Natural killer cell (primary cell): Measurements from ENCODE around the gene CIITA. TPM values are rescaled to one million over a fixed set of nuclear protein-coding genes. Genes with fewer than 3 reads are reported as not detected.
A peak's percentile ranks its signal among the peaks of the same experiment; 100 is the strongest.

Experiments
- ATAC-seq, 3 donors: fragments of 150-1000 bp in 2 of 3; fragments of 200-7000 bp in 1 of 3; cut with Tn5 transposase; 1 replicate in 1 of 3; 2 replicates in 2 of 3; pipeline ENCODE4 v1.10.0; 2021; ENCODE audit warnings: mild to moderate bottlenecking in 2 of 3, moderate library complexity in 2 of 3
- DNase-seq, 2 donors: peaks; one replicate each; pipeline versions ENCODE4 v3.0.0 to v3.0.0-alpha.2; 2013 to 2021; ENCODE audit warnings: mixed read lengths in 1 of 2
- H3K27ac ChIP-seq: one replicate; pipeline ENCODE4 v1.5.1; 2013; ENCODE audit warnings: mild to moderate bottlenecking, low read length
- H3K27me3 ChIP-seq: one replicate; pipeline ENCODE4 v1.6.1; 2013; ENCODE audit warnings: low read length; ENCODE audit not compliant: control insufficient read depth, insufficient read depth
- H3K36me3 ChIP-seq: one replicate; pipeline ENCODE4 v1.6.1; 2013; ENCODE audit warnings: low read length; ENCODE audit not compliant: control insufficient read depth, insufficient read depth
- H3K4me1 ChIP-seq: one replicate; pipeline ENCODE4 v1.6.1; 2013; ENCODE audit warnings: low read length; ENCODE audit not compliant: control insufficient read depth, insufficient read depth
- H3K4me3 ChIP-seq: one replicate; pipeline ENCODE4 v1.5.1; 2013; ENCODE audit warnings: low read length
- H3K9me3 ChIP-seq: one replicate; pipeline ENCODE4 v1.6.1; 2013; ENCODE audit warnings: low read length; ENCODE audit not compliant: control insufficient read depth, insufficient read depth
- H3K27ac Mint-ChIP-seq, 2 donors: one replicate each; pipeline ENCODE4 v1.8.0; 2022; ENCODE audit warnings: mild to moderate bottlenecking in 2 of 2, mixed read lengths in 2 of 2, moderate library complexity in 1 of 2
- H3K27me3 Mint-ChIP-seq, 2 donors: one replicate each; pipeline ENCODE4 v1.8.0; 2022; ENCODE audit warnings: low read depth in 2 of 2, mixed read lengths in 2 of 2
- H3K36me3 Mint-ChIP-seq: one replicate; pipeline ENCODE4 v1.8.0; 2022; ENCODE audit warnings: mixed read lengths
- H3K4me1 Mint-ChIP-seq, 2 donors: one replicate each; pipeline ENCODE4 v1.8.0; 2022; ENCODE audit warnings: mixed read lengths in 2 of 2
- H3K4me3 Mint-ChIP-seq: one replicate; pipeline ENCODE4 v1.8.0; 2022; ENCODE audit warnings: mild to moderate bottlenecking, moderate library complexity, mixed read lengths
- H3K9me3 Mint-ChIP-seq, 2 donors: one replicate each; pipeline ENCODE4 v1.8.0; 2022; ENCODE audit warnings: mixed read lengths in 2 of 2
- WGBS: methylation state at CpG from one replicate; pipeline ENCODE4 v1.1.7; 2013; ENCODE audit warnings: missing lambda C conversion rate; ENCODE audit not compliant: insufficient coverage; 5-methylcytosine and 5-hydroxymethylcytosine counted together
- intact Hi-C: fragments of 100-400 bp; cut with micrococcal nuclease; formaldehyde crosslinking; loops from one replicate; pipeline ENCODE4 v1.14.2; 2022
- total RNA-seq, 4 donors: library from RNA; stranded (reverse); fragments of 120-200 nt in 1 of 4; gene quantifications; one replicate each; pipeline versions ENCODE4 v1.2.3 to v1.2.4, GENCODE V29; 2013 to 2022
- TF ChIP-seq, protein P1 (sequence below): fragments of 200-600 bp; IDR thresholded peaks from one replicate; pipeline ENCODE4 v1.8.0; 2022; ENCODE audit warnings: antibody characterized with exemption

Gene CIITA
- total RNA-seq, 3 donors from 2014 or later (not counting 1 experiment from before 2014, with no cell fraction given) = 11.5 to 17.7 (median 14.4) TPM

DNA sequence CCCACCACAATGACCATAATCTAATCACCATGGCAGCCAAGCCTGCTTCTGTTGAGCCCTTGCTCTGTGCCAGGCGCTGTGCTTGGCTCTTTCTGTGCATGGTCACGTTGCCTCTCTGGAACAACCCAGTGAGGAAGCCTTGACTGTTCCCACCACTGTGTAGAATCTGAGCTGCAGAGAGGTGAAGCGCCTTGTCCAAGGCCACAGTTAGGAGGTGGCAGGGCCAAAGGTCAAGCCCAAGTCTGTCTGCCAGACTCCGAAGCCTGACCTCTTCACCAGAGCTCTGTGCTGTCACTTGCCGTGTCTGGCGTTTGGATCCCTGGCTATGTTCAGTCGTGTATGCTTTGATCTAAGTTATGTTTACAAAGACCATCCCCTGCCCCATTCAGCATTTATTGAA, 77.9 kb downstream of the CIITA start:
- H3K27me3 Mint-ChIP-seq = no peaks in the 10 kb centered on the region
- H3K36me3 ChIP-seq = peaks cover 8% of the 10 kb centered on the region
- TF ChIP-seq, protein P1, sequence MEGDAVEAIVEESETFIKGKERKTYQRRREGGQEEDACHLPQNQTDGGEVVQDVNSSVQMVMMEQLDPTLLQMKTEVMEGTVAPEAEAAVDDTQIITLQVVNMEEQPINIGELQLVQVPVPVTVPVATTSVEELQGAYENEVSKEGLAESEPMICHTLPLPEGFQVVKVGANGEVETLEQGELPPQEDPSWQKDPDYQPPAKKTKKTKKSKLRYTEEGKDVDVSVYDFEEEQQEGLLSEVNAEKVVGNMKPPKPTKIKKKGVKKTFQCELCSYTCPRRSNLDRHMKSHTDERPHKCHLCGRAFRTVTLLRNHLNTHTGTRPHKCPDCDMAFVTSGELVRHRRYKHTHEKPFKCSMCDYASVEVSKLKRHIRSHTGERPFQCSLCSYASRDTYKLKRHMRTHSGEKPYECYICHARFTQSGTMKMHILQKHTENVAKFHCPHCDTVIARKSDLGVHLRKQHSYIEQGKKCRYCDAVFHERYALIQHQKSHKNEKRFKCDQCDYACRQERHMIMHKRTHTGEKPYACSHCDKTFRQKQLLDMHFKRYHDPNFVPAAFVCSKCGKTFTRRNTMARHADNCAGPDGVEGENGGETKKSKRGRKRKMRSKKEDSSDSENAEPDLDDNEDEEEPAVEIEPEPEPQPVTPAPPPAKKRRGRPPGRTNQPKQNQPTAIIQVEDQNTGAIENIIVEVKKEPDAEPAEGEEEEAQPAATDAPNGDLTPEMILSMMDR = no peak
- no peaks in the 10 kb centered on the region for H3K9me3 Mint-ChIP-seq
- no peak overlapping the region for H3K4me3 ChIP-seq
- ATAC-seq (no peak), DNase-seq (no peak)
- peaks cover 12 to 23% of the 10 kb centered on the region in 2 donors for H3K4me1 Mint-ChIP-seq
- no peaks in the 10 kb centered on the region for H3K36me3 Mint-ChIP-seq
- no peak overlapping the region for H3K4me3 Mint-ChIP-seq
- H3K9me3 ChIP-seq = no peaks in the 10 kb centered on the region
- intact Hi-C loops = loop anchor here (1.0 to 2.0 kb wide), 2 partner anchors 450 to 759 kb away; no protein-coding TSS in a partner anchor
- peak overlapping the region in 1 of 2 donors; percentile 3 for H3K27ac Mint-ChIP-seq
- H3K27ac ChIP-seq = no peak overlapping the region
- no peaks in the 10 kb centered on the region for H3K27me3 ChIP-seq
- H3K4me1 ChIP-seq = peaks cover 16% of the 10 kb centered on the region
- 96% methylated on average over 7 of the region's 7 CpGs for WGBS

DNA sequence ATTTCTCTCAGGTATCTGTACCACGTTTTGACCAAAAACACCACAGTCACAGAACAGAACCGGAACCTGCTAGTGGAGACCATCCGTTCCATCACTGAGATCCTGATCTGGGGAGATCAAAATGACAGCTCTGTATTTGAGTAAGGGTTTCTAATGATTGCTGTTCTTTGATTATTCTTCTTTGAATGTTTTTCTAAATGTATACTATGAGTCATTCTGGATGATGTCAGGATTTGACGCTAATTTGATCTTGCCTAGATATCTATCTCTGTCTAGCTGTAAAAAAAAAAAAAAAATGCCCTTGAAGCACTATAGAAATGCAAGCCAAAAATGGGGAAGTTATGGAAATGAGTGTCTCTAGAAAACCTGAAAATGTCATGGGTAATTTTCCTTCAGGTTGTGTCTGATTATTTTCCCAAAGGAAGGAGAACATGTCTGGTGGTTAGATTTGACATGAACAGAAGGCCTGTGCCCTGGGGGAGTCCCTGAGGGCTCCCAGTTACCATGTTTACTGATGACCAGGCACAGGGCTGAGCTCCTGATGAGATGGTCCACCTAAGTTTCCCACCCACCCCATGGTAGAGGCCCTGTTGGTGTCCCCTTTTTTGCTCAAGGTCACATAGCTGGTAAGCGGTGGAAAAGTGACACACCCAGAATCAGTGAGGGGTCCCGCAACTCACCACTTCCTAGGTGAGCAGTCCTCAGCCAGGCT, 80.9 kb downstream of the CIITA start:
- Histone ChIP-seq H3K27ac (no peak overlapping the region), H3K4me1 (peaks cover 15% of the 10 kb centered on the region), H3K4me3 (no peak overlapping the region), H3K27me3 (no peaks in the 10 kb centered on the region), H3K36me3 (peaks cover 14% of the 10 kb centered on the region), H3K9me3 (no peaks in the 10 kb centered on the region)
- H3K4me3 Mint-ChIP-seq = no peak overlapping the region
- H3K4me1 Mint-ChIP-seq = peaks cover 12 to 23% of the 10 kb centered on the region in 2 donors
- TF ChIP-seq, protein P1 = no peak
- intact Hi-C loops = no loop called here
- DNase-seq (no peak), ATAC-seq (no peak)
- no peak overlapping the region for H3K27ac Mint-ChIP-seq
- H3K9me3 Mint-ChIP-seq = no peaks in the 10 kb centered on the region
- whole genome bisulfite sequencing = 67% methylated on average over 4 of the region's 6 CpGs
- no peaks in the 10 kb centered on the region for H3K36me3 Mint-ChIP-seq
- no peaks in the 10 kb centered on the region for H3K27me3 Mint-ChIP-seq

DNA sequence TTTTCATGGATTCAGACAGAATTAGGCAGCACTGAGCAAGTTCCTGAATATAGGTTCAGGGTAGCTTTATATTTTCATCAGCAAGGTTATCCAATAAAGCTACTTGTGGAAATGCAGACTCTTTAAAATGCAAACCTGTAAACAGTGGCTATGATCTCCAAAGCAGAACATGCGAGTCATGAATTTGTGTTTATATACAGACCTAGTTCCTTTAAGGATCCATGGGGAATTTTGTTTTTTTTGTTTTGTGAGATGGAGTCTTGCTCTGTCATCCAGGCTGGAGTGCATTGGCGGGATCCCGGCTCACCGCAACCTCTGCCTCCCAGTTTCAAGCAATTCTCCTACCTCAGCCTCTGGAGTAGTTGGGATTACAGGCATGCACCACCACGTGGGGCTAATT, 82.2 kb downstream of the CIITA start:
- no peaks in the 10 kb centered on the region for H3K27me3 Mint-ChIP-seq
- no peak overlapping the region for H3K4me3 ChIP-seq
- intact Hi-C loops = no loop called here
- no peak for DNase-seq
- no peaks in the 10 kb centered on the region for H3K36me3 Mint-ChIP-seq
- H3K4me1 ChIP-seq = peaks cover 11% of the 10 kb centered on the region
- H3K4me3 Mint-ChIP-seq = no peak overlapping the region
- H3K27ac ChIP-seq = no peak overlapping the region
- no peaks in the 10 kb centered on the region for H3K27me3 ChIP-seq
- no peak overlapping the region for H3K27ac Mint-ChIP-seq
- no peak for ATAC-seq
- no peaks in the 10 kb centered on the region for H3K9me3 ChIP-seq
- TF ChIP-seq, protein P1 = no peak
- H3K4me1 Mint-ChIP-seq = peaks cover 13 to 23% of the 10 kb centered on the region in 2 donors
- no peaks in the 10 kb centered on the region for H3K9me3 Mint-ChIP-seq
- peaks cover 24% of the 10 kb centered on the region for H3K36me3 ChIP-seq
- WGBS = 96% methylated on average over 5 of the region's 5 CpGs

DNA sequence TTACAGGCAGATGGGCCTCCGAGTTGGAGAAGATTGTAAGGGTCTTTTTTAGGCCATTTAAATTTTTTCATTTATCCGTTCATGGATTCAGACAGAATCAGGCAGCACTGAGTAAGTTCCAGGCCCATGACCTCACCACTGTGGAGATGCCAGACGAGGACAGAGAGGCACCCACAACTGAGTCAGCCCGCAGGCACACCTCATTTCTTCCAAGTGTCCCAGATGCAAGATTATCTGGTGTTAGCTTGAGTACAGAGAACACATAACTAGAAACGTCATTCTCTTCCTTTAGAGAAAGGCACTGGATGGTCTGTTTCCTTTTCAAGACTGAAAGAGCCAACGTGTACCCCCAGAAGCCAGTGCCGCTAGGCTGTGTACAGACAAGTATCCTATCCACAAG, 84.2 kb downstream of the CIITA start:
- TF ChIP-seq, protein P1 = no peak
- Mint-ChIP-seq H3K27ac (no peak overlapping the region), H3K9me3 (no peaks in the 10 kb centered on the region), H3K4me1 (peaks cover 8 to 22% of the 10 kb centered on the region in 2 donors), H3K36me3 (no peaks in the 10 kb centered on the region), H3K4me3 (no peak overlapping the region), H3K27me3 (no peaks in the 10 kb centered on the region)
- WGBS = 88% methylated on average over 7 of the region's 7 CpGs
- intact Hi-C loops = no loop called here
- Histone ChIP-seq H3K27ac (no peak overlapping the region), H3K36me3 (peaks cover 27% of the 10 kb centered on the region), H3K4me3 (no peak overlapping the region), H3K27me3 (no peaks in the 10 kb centered on the region), H3K9me3 (no peaks in the 10 kb centered on the region), H3K4me1 (peaks cover 11% of the 10 kb centered on the region)
- no peak for ATAC-seq
- DNase-seq = no peak
